ENCODE measurements around the gene SLC9A4.

Gene SLC9A4

DNA sequence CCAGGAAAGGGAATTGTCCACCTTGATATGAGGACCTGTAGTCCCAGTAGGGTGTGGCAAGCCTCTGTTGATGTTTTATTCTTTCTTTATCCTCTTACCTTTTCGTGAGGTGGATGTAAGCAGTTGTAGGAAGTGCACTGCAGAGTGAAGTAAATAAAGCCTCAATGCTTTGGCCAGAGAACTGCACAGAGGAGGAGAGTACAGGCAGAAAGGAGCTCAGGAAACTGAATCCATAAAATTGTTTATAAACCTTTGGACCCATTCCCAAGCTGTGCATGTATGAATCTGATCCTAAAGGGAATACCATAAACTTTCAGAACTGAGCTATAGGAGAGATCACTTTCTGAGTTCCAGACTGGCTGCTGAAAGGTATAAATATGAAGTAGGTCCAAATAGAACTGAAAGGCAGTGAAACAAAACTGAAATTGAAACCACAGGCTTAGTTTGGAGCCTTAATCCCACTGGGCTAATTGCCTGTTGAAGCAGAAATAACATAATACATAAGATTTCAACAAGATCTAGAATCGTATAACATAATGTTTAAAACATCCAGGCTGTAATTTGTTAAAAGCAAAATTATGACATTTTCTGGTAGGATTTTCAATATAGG lies 17.9 kb upstream of the SLC9A4 start:
- no peak for DNase-seq

GRCh38 chr2:102460467-102460866 lies 12.6 kb upstream of the SLC9A4 start:
- DNase-seq: no peak

- DNase-seq: no peak
Measured at GRCh38 chr2:102461188-102461587, 11.8 kb upstream of the SLC9A4 start.

DNA sequence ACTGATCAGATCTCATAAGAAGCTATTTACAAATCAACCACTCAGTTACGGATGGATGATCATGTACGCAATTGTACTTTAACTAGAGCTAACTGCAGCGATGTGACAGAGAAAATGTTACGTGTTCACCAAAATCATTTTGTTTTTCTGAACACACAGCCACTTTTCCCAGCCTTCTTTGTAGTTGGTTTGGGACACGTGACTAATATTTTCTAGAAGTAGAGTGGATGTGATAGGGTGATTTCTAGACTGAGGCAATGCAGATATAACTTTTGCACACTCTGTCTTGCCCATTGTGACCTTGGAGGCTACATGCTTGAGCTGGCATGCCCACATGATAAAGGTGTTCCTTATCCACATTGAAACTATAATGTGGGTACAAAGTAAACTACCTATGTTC lies 9.9 kb upstream of the SLC9A4 start:
- no peak for DNase-seq

- DNase-seq: no peak
Measured at GRCh38 chr2:102470168-102470567, 2.9 kb upstream of the SLC9A4 start.

DNA sequence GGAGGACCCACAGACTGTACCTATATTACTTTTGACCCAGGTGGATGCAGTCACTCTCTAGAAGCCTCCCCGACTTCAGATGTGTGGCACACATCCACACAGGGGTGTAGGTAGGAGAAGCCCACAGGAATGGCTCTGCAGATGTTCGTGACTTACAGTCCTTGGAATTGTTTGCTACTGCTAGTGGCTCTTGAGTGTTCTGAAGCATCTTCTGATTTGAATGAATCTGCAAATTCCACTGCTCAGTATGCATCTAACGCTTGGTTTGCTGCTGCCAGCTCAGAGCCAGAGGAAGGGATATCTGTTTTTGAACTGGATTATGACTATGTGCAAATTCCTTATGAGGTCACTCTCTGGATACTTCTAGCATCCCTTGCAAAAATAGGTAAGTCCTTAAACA lies 605 bp downstream of the SLC9A4 start:
- DNase-seq: no peak

DNA sequence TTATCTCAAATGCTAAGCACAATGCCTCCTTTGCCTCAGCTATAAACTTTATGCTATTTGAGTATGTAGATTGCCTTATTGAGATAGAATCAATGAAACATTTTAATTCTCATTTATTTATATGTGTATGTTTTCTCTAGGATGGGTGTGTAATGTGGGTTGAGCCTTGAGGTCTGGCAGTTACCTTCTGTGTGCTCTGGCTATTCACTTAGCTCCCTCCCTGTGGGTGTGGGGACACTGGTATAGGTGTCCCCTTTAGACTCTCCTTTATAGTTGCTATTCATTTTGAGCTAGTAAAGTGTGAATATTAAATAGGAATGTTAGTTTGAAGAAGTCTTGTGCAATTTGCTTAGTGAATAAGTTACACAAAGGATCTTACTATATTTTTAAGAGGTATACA lies 1.8 kb downstream of the SLC9A4 start:
- no peak for DNase-seq

DNA sequence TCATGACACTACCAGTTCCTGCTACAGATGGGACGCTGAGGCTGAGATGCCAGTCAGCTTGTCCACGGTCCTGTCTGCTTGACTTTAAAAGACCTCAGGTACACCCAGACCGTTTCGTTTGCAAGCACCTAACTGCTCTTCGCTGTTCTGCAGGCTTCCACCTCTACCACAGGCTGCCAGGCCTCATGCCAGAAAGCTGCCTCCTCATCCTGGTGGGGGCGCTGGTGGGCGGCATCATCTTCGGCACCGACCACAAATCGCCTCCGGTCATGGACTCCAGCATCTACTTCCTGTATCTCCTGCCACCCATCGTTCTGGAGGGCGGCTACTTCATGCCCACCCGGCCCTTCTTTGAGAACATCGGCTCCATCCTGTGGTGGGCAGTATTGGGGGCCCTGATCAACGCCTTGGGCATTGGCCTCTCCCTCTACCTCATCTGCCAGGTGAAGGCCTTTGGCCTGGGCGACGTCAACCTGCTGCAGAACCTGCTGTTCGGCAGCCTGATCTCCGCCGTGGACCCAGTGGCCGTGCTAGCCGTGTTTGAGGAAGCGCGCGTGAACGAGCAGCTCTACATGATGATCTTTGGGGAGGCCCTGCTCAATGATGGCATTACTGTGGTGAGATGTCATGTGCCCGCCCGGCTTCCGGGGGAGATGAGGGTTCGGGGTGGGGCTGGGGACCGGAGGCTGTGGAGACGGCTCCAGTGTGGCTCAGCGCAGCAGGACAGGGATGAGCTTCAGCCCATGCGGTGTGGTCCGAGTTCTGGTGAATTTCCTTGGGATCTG lies 5.9 kb downstream of the SLC9A4 start:
- DNase-seq: no peak

DNA sequence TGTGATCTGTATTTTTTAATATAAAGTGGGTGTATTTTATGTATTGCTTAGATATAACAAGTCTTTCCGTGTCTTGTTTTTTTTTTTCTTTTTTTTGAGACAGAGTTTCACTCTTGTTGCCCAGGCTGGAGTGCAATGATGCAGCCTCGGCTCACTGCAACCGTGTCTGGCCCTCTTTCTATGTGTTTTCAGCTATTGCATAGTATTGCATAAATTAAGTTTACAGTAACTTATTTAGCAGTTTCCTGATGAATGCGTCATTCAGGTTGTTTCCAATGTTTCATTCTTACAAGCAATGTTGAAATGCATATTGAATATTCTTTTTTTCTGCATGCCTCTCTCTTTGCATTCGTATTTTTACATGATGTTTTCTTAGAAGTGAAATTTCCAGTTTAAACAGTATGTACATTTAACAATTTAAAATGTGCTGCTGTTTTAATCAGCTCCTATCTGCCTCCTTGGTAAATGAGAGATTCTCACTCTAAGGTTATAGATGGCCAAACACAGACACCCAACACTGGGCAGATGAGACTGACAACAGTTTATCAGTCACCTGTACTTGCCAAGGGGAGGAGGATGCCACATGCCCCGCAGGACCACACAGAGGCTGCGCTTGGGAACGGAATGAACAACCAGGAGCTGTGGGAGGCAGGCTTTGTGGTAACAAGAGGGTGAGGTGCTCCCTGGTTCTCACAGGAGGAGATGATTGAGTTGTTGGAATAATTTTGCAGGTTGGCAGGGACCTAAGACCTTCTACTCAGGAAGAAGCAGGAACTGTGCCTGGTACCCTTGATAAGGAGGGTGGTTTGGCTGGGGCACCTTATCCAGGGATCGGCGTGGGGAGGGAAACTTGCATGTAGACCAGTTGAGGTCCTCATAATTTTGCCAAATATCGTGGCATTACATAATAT lies 7.5 kb downstream of the SLC9A4 start:
- DNase-seq: no peak

DNA sequence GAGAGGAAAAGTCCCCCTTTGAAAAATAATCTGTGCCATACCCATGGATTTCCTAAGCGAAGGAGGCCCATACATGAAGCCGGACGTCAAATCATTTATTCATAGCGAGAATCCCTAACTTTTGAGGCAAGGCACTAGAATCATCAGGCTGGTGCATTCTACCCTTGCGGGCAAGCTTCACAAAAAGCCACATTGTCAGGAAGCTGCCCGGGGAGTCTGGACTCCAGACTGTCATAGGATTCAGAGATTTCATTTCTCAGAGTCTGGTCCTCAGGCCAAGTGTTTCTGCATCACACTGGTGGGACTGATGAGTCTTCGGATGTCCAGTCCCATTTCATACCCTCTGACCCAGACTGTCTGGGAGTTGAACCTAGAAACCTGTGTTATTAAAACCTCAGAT lies 8.9 kb downstream of the SLC9A4 start:
- no peak for DNase-seq

DNA sequence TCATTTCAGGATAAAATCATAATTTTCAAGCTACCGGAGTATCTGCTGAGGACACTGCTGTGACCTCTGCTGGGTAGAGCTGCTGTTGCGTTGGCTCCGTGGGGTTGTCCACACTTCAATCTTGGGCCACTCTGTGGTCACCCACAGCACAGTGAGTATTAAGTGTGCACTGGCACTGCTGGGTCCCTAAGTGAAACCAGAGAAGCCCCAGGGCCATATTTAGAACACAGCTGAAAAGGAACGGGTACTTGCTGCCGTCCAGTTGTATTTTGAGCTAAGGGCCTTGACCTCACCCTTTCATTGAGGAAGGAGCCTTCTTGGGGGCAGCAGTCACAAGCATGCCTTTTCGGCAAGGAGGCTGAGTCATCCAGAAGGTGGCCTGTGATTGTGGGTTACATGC lies 10.1 kb downstream of the SLC9A4 start:
- DNase-seq: no peak

- DNase-seq: no peak
Measured at GRCh38 chr2:102484310-102485061, 11.5 kb downstream of the SLC9A4 start.

DNA sequence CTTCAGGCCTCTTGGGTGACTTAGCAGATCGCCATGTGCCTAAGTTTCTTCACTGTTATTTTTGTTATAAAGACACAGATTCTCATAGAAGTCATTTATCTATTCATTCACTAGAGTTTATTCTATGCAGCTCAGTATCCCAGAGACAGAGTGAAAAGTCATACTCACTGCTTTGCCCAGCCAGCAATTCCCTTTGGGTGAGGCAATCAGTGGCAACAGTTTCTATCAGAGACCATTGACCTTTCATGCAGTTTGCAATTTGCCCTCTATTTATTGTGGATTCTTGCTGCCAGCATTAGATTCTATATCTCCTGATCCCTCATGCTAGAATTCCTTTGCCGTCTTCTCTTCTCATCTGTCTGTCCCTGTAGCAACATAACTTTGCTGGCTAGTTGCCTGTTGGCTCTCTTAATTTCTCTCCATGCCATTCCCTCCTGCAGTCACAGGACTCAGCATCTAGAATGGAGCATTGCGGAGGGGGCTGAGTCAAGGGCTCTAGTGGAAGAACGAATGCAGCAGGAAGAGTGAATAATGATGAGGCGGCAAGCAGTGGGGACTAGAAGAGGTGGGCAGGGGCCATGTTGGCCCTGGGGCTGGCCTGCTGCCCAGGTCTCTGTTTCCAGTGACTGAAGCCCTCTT lies 12.2 kb downstream of the SLC9A4 start:
- no peak for DNase-seq

DNA sequence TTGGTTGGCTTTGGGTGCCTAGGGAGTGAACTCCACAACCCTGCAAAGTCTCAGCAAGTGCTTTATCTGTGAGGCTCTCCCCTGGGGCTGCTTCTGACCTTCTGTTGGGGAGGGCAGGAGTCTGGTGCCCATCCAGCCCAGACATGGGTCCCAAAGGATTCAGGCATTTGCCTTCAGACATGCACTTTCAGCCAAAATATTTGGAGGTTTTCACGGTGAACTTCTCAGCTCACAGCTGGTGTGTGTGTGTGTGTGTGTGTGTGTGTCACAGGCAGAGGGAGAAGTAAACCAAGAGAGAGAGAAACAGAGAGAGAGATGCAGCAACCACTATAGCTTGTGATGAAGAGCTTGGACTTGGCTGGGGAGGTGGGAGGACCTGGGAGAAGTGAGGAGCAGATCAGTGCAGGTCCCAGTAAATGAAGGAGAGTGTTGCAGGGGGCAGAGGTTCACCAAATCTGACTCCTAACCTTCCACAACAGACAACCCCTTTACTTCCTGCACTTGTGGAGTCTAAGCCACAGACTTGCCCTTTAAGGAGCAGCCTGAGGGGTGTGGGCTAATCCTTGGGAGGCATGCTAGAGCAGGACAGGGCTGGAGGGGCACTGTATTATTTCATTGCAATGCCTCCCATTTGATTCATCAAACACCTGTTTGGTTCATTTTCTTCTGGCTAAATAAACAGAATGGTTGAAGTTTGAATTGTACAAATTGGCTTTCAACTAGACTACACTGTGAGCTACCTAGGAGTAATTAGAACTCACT lies 14.1 kb downstream of the SLC9A4 start:
- no peak for DNase-seq

DNA sequence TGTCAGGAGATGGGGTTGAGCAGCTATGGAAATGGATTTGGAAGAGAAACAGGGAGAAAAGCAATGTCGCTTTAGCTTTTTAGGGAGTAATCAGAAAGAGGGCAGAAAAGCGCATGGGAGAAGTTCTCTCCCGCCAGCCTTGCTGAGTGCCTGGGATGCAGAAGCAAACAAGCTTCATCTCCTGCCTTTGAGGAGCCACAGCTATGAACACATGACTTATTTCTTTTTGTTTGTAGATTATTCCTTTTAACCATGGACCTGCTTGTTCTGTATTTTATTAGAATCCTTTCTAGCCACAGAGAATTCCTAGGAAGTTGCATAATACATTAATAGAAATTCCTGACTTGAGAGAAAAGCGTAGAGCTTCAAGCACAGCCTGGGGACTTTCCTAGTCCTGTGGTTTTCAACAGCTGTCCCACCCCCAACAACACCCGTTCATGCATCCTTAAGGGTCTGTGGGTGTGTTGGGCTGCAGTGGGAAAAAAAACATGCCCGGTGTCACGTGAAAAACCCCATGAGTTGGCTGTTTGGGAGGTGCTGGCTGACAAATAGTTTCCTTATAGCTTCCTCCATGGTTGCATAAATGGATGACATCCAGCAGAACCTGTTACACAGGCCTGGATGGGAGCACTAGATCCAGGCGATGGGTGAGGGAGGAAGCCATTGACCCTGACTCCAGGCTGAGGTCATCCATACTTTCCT lies 14.9 kb downstream of the SLC9A4 start:
- no peak for DNase-seq

DNA sequence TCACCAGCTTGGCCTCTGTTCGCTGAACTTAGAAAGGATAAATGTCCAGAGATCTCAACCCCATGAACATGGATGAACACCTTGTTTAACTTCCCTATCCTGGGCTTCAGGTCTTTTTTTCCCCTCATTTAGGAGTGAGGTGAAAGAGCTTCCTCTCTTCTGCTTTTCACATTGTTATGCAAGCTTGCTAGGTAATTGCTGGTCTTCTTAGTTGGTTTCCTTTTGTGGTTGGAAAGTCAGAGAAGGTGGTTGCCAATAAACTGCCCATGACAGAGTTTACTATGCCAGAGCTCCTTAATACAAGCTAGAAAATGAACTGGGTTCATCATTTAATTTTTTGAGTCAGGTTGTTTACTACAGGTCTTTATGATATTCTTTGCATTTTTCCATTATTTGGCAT lies 16.6 kb downstream of the SLC9A4 start:
- no peak for DNase-seq

DNA sequence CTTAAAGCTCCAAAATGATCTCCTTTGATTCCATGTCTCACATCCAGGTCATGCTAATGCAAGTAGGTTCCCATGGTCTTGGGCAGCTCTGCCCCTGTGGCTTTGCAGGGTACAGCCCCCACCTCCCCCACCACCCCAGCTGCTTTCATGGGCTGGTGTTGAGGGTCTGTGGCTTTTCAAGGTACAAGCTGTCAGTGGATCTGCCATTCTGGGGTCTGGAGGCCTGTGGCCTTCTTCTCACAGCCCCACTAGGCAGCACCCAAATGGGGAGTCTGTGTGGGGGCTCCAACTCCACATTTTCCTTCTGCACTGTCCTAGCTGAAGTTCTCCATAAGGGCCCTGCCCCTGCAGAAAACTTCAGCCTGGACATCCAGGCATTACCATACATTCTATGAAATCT lies 19.0 kb downstream of the SLC9A4 start:
- no peak for DNase-seq

DNA sequence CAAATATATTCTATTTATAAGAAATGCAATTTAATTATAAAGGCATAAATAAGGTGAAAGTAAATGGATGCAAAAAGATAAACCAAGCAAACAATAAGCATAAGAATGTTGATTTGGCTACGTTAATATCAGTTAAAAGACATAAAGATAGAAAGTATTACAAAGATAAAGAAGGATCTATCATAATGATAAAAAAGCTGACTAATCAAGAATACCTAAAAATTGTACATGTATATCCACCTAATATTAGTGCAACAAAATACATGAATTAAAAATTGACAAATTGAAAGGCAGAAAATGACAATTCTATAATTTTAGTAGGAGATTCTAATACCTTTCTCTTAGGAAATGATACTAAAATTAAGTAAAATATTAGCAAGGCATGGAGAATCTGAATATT lies 21.5 kb downstream of the SLC9A4 start:
- no peak for DNase-seq

GRCh38 chr2:102498414-102498813 lies 25.4 kb downstream of the SLC9A4 start:
- no peak for DNase-seq

DNA sequence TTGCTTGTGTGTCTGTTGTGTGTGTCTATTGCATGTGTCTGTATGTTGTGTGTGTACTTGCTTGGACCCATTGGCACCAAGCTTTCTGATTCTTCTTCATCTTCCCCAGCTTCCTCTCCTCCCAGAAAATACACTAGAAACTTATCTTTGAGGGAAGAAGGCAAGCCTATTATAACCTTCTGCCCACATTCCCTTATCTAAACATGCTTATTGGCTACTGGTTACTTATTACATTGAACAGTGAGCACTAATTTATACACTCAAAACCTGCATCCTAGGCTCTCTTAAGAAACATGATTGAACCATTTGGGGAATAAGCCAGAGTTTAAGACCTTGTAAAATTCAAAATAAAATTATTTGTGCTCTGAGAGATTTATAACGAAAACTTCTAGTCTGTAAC lies 26.5 kb downstream of the SLC9A4 start:
- no peak for DNase-seq

DNA sequence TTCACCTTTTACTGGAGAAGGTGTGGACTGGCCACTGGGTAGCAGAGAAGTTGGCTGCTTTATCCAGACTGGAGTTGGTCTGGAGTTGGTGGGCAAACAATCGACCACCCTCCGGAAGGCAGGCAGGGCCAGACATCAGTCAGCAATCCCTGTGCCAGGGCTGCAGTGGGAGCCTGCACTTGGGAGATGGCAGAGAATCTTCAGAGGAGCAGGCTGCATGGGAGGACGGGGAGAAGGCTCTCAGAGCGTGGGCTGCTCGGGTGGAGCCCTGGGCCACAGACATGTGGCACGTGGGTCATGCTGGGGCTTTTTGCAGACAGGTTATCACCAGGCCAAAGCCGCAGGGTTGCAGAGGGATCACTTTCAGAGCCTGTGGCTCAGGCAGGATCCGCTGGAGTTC lies 29.6 kb downstream of the SLC9A4 start:
- DNase-seq: no peak

All from stimulated activated CD4-positive, alpha-beta T cell treated with anti-CD3 and anti-CD28 coated beads, Interleukin-4, amount 100 ng/mL, for 1 hour (primary cell).